Transverse colon (tissue), 4 donors: ENCODE data around the gene PLEKHH3.

Source experiments
- CTCF ChIP-seq, 5 experiments: fragments of 200-600 bp in 3 of 5; fragments of 450-650 bp in 2 of 5; sonication (generic) in 3 of 5; IDR thresholded peaks; 1 replicate in 2 of 5; 2 replicates in 3 of 5; pipeline ENCODE4 v1.5.1; 2016 to 2017; ENCODE audit warnings: antibody characterized with exemption in 5 of 5, inconsistent platforms in 3 of 5, mild to moderate bottlenecking in 2 of 5, moderate library complexity in 1 of 5
- POLR2A ChIP-seq: fragments of 450-650 bp; IDR thresholded peaks from one replicate; pipeline ENCODE4 v1.6.1; 2016; ENCODE audit warnings: antibody characterized with exemption, mild to moderate bottlenecking, moderate library complexity
- POLR2AphosphoS5 ChIP-seq, 3 donors: sonication (generic); formaldehyde crosslinking; IDR thresholded peaks; one replicate each; pipeline ENCODE4 v1.6.1; 2016; ENCODE audit warnings: antibody characterized with exemption in 3 of 3

- no peak for TF ChIP-seq POLR2AphosphoS5 (IDR thresholded peaks at IDR 0.05)
- no peak for TF ChIP-seq CTCF (IDR thresholded peaks at IDR 0.05)
- no peak for TF ChIP-seq POLR2A
Measured at GRCh38 chr17:42653179-42654124, 23.3 kb downstream of the PLEKHH3 start.
